Hepatocyte (in vitro differentiated cells): ENCODE measurements around the gene XPR1.

Experiments
- EZH2phosphoT487 ChIP-seq: fragments of 200-600 bp; sonication (generic); IDR thresholded peaks from one replicate; pipeline ENCODE4 v1.6.1; 2018; ENCODE audit warnings: antibody characterized with exemption, mild to moderate bottlenecking, low read depth, moderate library complexity; ENCODE audit not compliant: unreplicated experiment, severe bottlenecking
- TF ChIP-seq, protein P1 (sequence below): fragments of 200-600 bp; sonication (generic); IDR thresholded peaks from 2 replicates; pipeline ENCODE4 v1.5.1; 2016; ENCODE audit warnings: antibody characterized with exemption, mild to moderate bottlenecking; ENCODE audit not compliant: poor library complexity

- TF ChIP-seq, protein P1, sequence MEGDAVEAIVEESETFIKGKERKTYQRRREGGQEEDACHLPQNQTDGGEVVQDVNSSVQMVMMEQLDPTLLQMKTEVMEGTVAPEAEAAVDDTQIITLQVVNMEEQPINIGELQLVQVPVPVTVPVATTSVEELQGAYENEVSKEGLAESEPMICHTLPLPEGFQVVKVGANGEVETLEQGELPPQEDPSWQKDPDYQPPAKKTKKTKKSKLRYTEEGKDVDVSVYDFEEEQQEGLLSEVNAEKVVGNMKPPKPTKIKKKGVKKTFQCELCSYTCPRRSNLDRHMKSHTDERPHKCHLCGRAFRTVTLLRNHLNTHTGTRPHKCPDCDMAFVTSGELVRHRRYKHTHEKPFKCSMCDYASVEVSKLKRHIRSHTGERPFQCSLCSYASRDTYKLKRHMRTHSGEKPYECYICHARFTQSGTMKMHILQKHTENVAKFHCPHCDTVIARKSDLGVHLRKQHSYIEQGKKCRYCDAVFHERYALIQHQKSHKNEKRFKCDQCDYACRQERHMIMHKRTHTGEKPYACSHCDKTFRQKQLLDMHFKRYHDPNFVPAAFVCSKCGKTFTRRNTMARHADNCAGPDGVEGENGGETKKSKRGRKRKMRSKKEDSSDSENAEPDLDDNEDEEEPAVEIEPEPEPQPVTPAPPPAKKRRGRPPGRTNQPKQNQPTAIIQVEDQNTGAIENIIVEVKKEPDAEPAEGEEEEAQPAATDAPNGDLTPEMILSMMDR: no peak
- no peak for TF ChIP-seq EZH2phosphoT487
These were observed 307.9 kb downstream of the XPR1 start for GRCh38 chr1:180939711-180940103.
